Peyer's patch (tissue), 4 donors: Measurements from ENCODE around the gene AHRR.

Experiments used
- CTCF ChIP-seq, 6 experiments: fragments of 450-650 bp in 4 of 6; fragments of 200-600 bp in 2 of 6; sonication (generic) in 1 of 6; IDR thresholded peaks; one replicate each; pipeline ENCODE4 v1.5.1; 2017 to 2019; ENCODE audit warnings: antibody characterized with exemption in 6 of 6, mild to moderate bottlenecking in 3 of 6, moderate library complexity in 1 of 6
- POLR2A ChIP-seq, 2 donors: fragments of 450-650 bp; IDR thresholded peaks; one replicate each; pipeline ENCODE4 v1.5.1; 2017; ENCODE audit warnings: antibody characterized with exemption in 2 of 2, mild to moderate bottlenecking in 2 of 2, moderate library complexity in 2 of 2

GRCh38 chr5:434443-435146 lies 113.1 kb downstream of the AHRR start:
- TF ChIP-seq CTCF (IDR thresholded peaks at IDR 0.05): no peak
- no peak for TF ChIP-seq POLR2A (IDR thresholded peaks at IDR 0.05)
